Thoracic aorta (tissue), 2 donors: ENCODE data around the gene TBXA2R. TPM values are rescaled to one million over a fixed set of nuclear protein-coding genes. Genes with fewer than 3 reads are reported as not detected.
A peak's percentile ranks its signal among the peaks of the same experiment; 100 is the strongest.

Source experiments
- ATAC-seq: fragments of 150-250 bp; one replicate; pipeline ENCODE4 v1.8.0; 2017; ENCODE audit warnings: low read depth; ENCODE audit not compliant: insufficient number of reproducible peaks, low FRiP score
- DNase-seq: peaks from one replicate; pipeline ENCODE4 v3.0.0-alpha.2; 2020; ENCODE audit warnings: low spot score
- H3K27ac ChIP-seq, 2 donors: fragments of 200-600 bp; sonication (generic); 1 replicate in 1 of 2; 2 replicates in 1 of 2; pipeline ENCODE4 v1.5.1; 2016; ENCODE audit warnings: mild to moderate bottlenecking in 2 of 2, moderate library complexity in 2 of 2
- H3K27me3 ChIP-seq: fragments of 200-600 bp; sonication (generic); replicated peaks from 2 replicates; pipeline ENCODE4 v1.6.0; 2016; ENCODE audit warnings: mild to moderate bottlenecking; ENCODE audit not compliant: insufficient read depth
- H3K36me3 ChIP-seq: fragments of 200-600 bp; sonication (generic); one replicate; pipeline ENCODE4 v1.5.1; 2016
- H3K4me1 ChIP-seq, 2 donors: fragments of 200-600 bp; sonication (generic); 1 replicate in 1 of 2; 2 replicates in 1 of 2; pipeline versions ENCODE4 v1.5.1 to v1.6.0; 2016; ENCODE audit warnings: low read depth in 2 of 2, mild to moderate bottlenecking in 1 of 2; ENCODE audit not compliant: control insufficient read depth in 1 of 2
- H3K4me3 ChIP-seq: fragments of 200-600 bp; sonication (generic); 2 replicates; pipeline ENCODE4 v1.5.1; 2016; ENCODE audit warnings: mild to moderate bottlenecking
- H3K9me3 ChIP-seq: fragments of 200-600 bp; sonication (generic); 2 replicates; pipeline ENCODE4 v1.5.1; 2016
- total RNA-seq, 2 donors: library from RNA; depleted of rRNA; stranded (reverse); fragments of >200 nt; gene quantifications; one replicate each; pipeline versions ENCODE4 v1.1.0 to v1.2.3, GENCODE V29; 2016
- TF ChIP-seq, protein P1 (sequence below): fragments of 200-600 bp; sonication (generic); IDR thresholded peaks from one replicate; pipeline ENCODE4 v1.5.1; 2019; ENCODE audit warnings: antibody characterized with exemption

The TBXA2R gene
- total RNA-seq, 2 donors from 2014 or later = 29.4 to 39.1 TPM

GRCh38 chr19:3580156-3580934, 26.3 kb downstream of the TBXA2R start:
- no peak for DNase-seq
- Histone ChIP-seq H3K4me3 (no peak overlapping the region), H3K27ac (peak overlapping the region; percentile 9 to 15), H3K4me1 (peaks cover 6 to 22% of the 10 kb centered on the region in 2 donors), H3K36me3 (no peaks in the 10 kb centered on the region), H3K27me3 (no peaks in the 10 kb centered on the region), H3K9me3 (no peaks in the 10 kb centered on the region)
- ATAC-seq = no peak
- TF ChIP-seq, protein P1, sequence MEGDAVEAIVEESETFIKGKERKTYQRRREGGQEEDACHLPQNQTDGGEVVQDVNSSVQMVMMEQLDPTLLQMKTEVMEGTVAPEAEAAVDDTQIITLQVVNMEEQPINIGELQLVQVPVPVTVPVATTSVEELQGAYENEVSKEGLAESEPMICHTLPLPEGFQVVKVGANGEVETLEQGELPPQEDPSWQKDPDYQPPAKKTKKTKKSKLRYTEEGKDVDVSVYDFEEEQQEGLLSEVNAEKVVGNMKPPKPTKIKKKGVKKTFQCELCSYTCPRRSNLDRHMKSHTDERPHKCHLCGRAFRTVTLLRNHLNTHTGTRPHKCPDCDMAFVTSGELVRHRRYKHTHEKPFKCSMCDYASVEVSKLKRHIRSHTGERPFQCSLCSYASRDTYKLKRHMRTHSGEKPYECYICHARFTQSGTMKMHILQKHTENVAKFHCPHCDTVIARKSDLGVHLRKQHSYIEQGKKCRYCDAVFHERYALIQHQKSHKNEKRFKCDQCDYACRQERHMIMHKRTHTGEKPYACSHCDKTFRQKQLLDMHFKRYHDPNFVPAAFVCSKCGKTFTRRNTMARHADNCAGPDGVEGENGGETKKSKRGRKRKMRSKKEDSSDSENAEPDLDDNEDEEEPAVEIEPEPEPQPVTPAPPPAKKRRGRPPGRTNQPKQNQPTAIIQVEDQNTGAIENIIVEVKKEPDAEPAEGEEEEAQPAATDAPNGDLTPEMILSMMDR = no peak

DNA sequence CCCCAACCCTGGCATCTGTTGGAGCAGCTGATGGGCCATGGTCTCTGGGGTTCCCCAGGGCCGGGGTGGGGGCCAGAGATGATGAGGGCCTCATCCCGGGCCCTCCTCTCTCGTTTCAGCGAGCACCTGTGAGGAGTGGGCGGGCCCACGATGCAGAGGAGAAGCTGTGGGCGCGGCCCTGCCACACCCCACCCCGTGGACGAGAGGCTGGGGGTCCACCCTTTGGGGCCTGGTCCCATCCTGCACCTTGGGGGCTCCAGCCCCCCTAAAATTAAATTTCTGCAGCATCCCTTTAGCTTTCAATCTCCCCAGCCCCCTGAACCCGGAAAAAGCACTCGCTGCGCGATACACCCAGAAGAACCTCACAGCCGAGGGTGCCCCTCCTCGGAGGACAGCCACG, 28.3 kb downstream of the TBXA2R start:
- H3K9me3 ChIP-seq = no peaks in the 10 kb centered on the region
- no peak overlapping the region for H3K4me3 ChIP-seq
- DNase-seq = no peak
- H3K27me3 ChIP-seq = no peaks in the 10 kb centered on the region
- peaks cover 12 to 24% of the 10 kb centered on the region in 2 donors for H3K4me1 ChIP-seq
- H3K36me3 ChIP-seq = no peaks in the 10 kb centered on the region
- ATAC-seq = no peak
- H3K27ac ChIP-seq = no peak overlapping the region
- TF ChIP-seq, protein P1 = no peak

DNA sequence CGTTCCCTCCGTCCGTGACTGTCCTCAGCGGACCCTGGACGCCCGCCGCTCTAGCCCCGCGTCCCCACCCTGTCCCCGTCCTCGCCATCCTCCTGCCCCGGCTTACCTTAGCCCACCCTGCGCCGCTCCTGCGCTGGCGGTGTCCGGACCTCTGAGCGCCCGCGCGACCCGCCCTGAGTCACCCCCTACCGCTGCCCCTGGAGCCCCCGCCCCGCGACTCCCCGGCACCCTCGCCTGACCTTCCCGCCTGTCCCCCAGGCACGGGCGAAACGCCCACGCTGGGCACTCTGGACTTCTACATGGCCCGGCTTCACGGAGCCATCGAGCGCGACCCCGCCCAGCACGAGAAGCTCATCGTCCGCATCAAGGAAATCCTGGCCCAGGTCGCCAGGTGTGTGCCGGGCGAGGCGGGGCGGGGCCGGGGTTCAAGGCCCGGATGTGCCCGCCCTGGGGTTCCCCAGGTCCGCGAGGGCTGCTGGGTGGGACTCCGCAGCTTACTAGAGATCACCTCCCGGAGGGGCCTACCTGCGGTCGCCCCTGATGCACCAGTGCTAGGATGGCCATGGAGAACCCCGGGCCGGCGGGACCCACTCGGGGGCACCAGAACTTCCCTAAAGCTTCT, 28.8 kb downstream of the TBXA2R start:
- Histone ChIP-seq H3K27me3 (no peaks in the 10 kb centered on the region), H3K27ac (no peak overlapping the region)
- DNase-seq = no peak

DNA sequence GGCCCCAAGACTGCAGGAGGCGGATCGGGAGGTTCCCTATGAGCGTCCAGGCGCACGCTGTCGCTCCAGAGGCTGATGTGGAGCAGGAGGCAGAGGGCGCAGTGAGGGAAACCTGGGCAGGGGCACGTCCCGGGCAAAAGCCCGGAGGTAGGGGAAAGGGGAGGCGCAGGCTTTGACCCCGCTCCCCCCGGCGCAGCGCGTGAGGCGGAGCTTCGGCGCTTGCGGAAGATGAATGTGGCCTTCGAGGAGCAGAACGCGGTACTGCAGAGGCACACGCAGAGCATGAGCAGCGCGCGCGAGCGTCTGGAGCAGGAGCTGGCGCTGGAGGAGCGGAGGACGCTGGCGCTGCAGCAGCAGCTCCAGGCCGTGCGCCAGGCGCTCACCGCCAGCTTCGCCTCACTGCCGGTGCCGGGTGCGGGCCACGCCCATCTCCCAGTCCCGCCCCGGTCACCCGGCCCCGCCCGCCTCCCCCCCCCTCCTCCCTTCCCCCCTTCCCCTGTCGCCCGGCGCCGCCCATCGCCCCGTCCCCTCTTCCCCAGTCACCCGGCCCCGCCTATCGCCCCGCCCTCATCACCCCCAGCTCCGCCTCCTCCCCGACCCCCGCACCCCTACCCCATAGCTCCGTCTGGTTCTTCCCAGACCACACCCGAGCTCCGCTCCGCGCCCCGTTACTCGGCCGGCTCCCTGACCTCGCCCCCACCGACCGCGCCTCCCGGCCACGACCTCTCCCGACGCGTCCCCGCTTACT, 29.8 kb downstream of the TBXA2R start:
- DNase-seq = no peak
- TF ChIP-seq, protein P1 = no peak
- Histone ChIP-seq H3K36me3 (no peaks in the 10 kb centered on the region), H3K9me3 (no peaks in the 10 kb centered on the region), H3K27me3 (no peaks in the 10 kb centered on the region), H3K4me1 (peaks cover 15 to 31% of the 10 kb centered on the region in 2 donors), H3K4me3 (peak overlapping the region; percentile 56), H3K27ac (no peak overlapping the region)
- no peak for ATAC-seq

More for the DNA sequence above, 28.8 kb downstream of the TBXA2R start:
- ATAC-seq = no peak
- Histone ChIP-seq H3K4me1 (peaks cover 12 to 26% of the 10 kb centered on the region in 2 donors), H3K36me3 (no peaks in the 10 kb centered on the region), H3K4me3 (no peak overlapping the region), H3K9me3 (no peaks in the 10 kb centered on the region)
- TF ChIP-seq, protein P1 = no peak
